Panc1 (cell line): ENCODE results near the gene BRF1. TPM values are rescaled to one million over a fixed set of nuclear protein-coding genes. Genes with fewer than 3 reads are reported as not detected.

Source experiments
- ATAC-seq: fragments of 200-7000 bp; cut with Tn5 transposase; 2 replicates; pipeline ENCODE4 v1.9.1; 2020; ENCODE audit warnings: mild to moderate bottlenecking, moderate library complexity
- BruUV-seq: library from RNA; stranded (reverse); fragments of 400-500 nt; replicated peaks from 2 replicates; lab custom pipeline; 2021; lab: Mats Ljungman, UMichigan
- CTCF ChIA-PET: fragments of 300-600 bp; sonication (Branson Sonifier 250); formaldehyde crosslinking; loops from one replicate; lab custom pipeline; 2022; ENCODE audit warnings: antibody characterized with exemption; lab: Charles Lee
- POLR2A ChIA-PET: fragments of 300-600 bp; sonication (Branson Sonifier 250); formaldehyde crosslinking; loops from one replicate; lab custom pipeline; 2022; ENCODE audit warnings: antibody characterized with exemption; lab: Charles Lee
- DNase-seq: peaks from one replicate; pipeline ENCODE4 v3.0.0-alpha.2; 2010; ENCODE audit warnings: low read depth, low spot score
- H3K27ac ChIP-seq: 2 replicates; pipeline ENCODE4 v1.5.1; 2011; ENCODE audit warnings: mild to moderate bottlenecking, low read length, inconsistent platforms
- H3K27me3 ChIP-seq: fragments of 200-500 bp; sonication (Bioruptor generic); 2 replicates; pipeline ENCODE4 v1.6.0; 2014; ENCODE audit warnings: low read length, inconsistent platforms; ENCODE audit not compliant: control insufficient read depth, insufficient read depth
- H3K36me3 ChIP-seq: fragments of 200-500 bp; sonication (Bioruptor generic); 2 replicates; pipeline ENCODE4 v1.5.1; 2014; ENCODE audit warnings: inconsistent platforms, mild to moderate bottlenecking, low read length, moderate library complexity; ENCODE audit not compliant: control insufficient read depth, insufficient read depth
- H3K4me1 ChIP-seq: 2 replicates; pipeline ENCODE4 v1.5.1; 2011; ENCODE audit warnings: inconsistent platforms, mild to moderate bottlenecking, low read length, moderate library complexity; ENCODE audit not compliant: control insufficient read depth, insufficient read depth
- H3K4me3 ChIP-seq, 2 experiments: 2 replicates each; pipeline ENCODE4 v1.5.1; 2011 to 2012; ENCODE audit warnings: low read depth in 2 of 2, low read length in 2 of 2, mild to moderate bottlenecking in 2 of 2, inconsistent platforms in 1 of 2, moderate library complexity in 1 of 2
- H3K9me3 ChIP-seq: fragments of 200-500 bp; sonication (Bioruptor generic); 2 replicates; pipeline ENCODE4 v1.5.1; 2014; ENCODE audit warnings: low read depth, mild to moderate bottlenecking, inconsistent platforms, low read length, moderate library complexity; ENCODE audit not compliant: control insufficient read depth, insufficient read depth
- CTCF ChIP-seq: fragments of 450-650 bp; IDR thresholded peaks from 2 replicates; pipeline ENCODE4 v1.5.1; 2017; ENCODE audit warnings: mild to moderate bottlenecking
- POLR2AphosphoS5 ChIP-seq: IDR thresholded peaks from 2 replicates; pipeline ENCODE4 v1.6.1; 2012; ENCODE audit warnings: mild to moderate bottlenecking, low read depth, low read length, moderate library complexity
- REST ChIP-seq, 2 experiments: IDR thresholded peaks; 2 replicates each; pipeline ENCODE4 v1.6.1; 2011 to 2012; ENCODE audit warnings: low read depth in 2 of 2, control low read depth in 1 of 2, low read length in 1 of 2, mild to moderate bottlenecking in 1 of 2, moderate library complexity in 1 of 2; ENCODE audit not compliant: insufficient read depth in 1 of 2
- SIN3A ChIP-seq: IDR thresholded peaks from 2 replicates; pipeline ENCODE4 v1.6.1; 2012; ENCODE audit warnings: low read depth, mild to moderate bottlenecking, low read length, moderate library complexity, borderline replicate concordance; ENCODE audit not compliant: insufficient read depth
- TCF7L2 ChIP-seq: IDR thresholded peaks from 2 replicates; pipeline ENCODE4 v1.6.1; 2011; ENCODE audit warnings: mild to moderate bottlenecking, low read depth, low read length, inconsistent platforms
- in situ Hi-C: cut with HindIII; loops from 2 replicates; pipeline ENCODE4 v1.10.0; 2016; ENCODE audit warnings: low sequenced_read_pairs, low pct_unique_long_range_greater_than_20kb
- intact Hi-C: fragments of 100-400 bp; cut with micrococcal nuclease; formaldehyde crosslinking; loops from one replicate; pipeline ENCODE4 v1.10.0; 2022; ENCODE audit not compliant: unreplicated experiment
- total RNA-seq: library from RNA; stranded (reverse); gene quantifications from one replicate; pipeline ENCODE4 v1.2.1, GENCODE V29; 2021; ENCODE audit not compliant: unreplicated experiment

The BRF1 gene
- total RNA-seq, 1 experiment from 2014 or later, result 25.0 TPM

GRCh38 chr14:105197211-105197641 lies 103.6 kb downstream of the BRF1 start:
- no peaks in the 10 kb centered on the region for H3K27me3 ChIP-seq
- peaks cover 4% of the 10 kb centered on the region; the same call in 1 of the 2 replicates for H3K4me1 ChIP-seq
- no peak overlapping the region for H3K27ac ChIP-seq
- ChIA-PET CTCF (no interaction called here), POLR2A (no interaction called here)
- no peak overlapping the region for H3K4me3 ChIP-seq
- no peak for DNase-seq
- no peaks in the 10 kb centered on the region for H3K36me3 ChIP-seq
- in situ Hi-C loops (no loop called here), intact Hi-C loops (no loop called here)
- no peaks in the 10 kb centered on the region for H3K9me3 ChIP-seq
- no TSS peak for BruUV-seq
- TF ChIP-seq POLR2AphosphoS5 (no peak), SIN3A (no peak), CTCF (no peak), TCF7L2 (no peak), REST (IDR thresholded peaks at IDR 0.05; ENCODE audit: insufficient read depth in 1 of 2, low read depth in 2 of 2, low read length in 1 of 2) (no peak)
- no peak for ATAC-seq

GRCh38 chr14:105196265-105196960 lies 104.4 kb downstream of the BRF1 start:
- POLR2A ChIA-PET, result no interaction called here
- no TSS peak for BruUV-seq
- Histone ChIP-seq H3K9me3 (no peaks in the 10 kb centered on the region), H3K4me3 (no peak overlapping the region), H3K4me1 (peaks cover 4% of the 10 kb centered on the region; the same call in 1 of the 2 replicates), H3K27me3 (no peaks in the 10 kb centered on the region), H3K36me3 (no peaks in the 10 kb centered on the region), H3K27ac (no peak overlapping the region)
- DNase-seq, result no peak
- intact Hi-C loops, result no loop called here
- in situ Hi-C loops, result no loop called here
- ATAC-seq, result no peak
- CTCF ChIA-PET, result no interaction called here
- TF ChIP-seq TCF7L2 (no peak), CTCF (no peak), SIN3A (no peak), REST (IDR thresholded peaks at IDR 0.05; ENCODE audit: insufficient read depth in 1 of 2, low read depth in 2 of 2, low read length in 1 of 2) (no peak), POLR2AphosphoS5 (no peak)
